Caco-2 (cell line): ENCODE data around the gene NECTIN1. TPM values are rescaled to one million over a fixed set of nuclear protein-coding genes. Genes with fewer than 3 reads are reported as not detected.

Experiments used
- BruUV-seq: library from RNA; stranded (reverse); fragments of 400-500 nt; replicated peaks from 2 replicates; lab custom pipeline; 2021; lab: Mats Ljungman, UMichigan
- CTCF ChIA-PET: fragments of 300-600 bp; sonication (Branson Sonifier 250); formaldehyde crosslinking; loops from one replicate; lab custom pipeline; 2022; ENCODE audit warnings: antibody characterized with exemption; lab: Charles Lee
- POLR2A ChIA-PET: fragments of 300-600 bp; sonication (Branson Sonifier 250); formaldehyde crosslinking; loops from one replicate; lab custom pipeline; 2022; ENCODE audit warnings: antibody characterized with exemption; lab: Charles Lee
- DNase-seq, 2 experiments: peaks; one replicate each; pipeline versions ENCODE4 v3.0.0 to v3.0.0-alpha.2; 2020 to 2022
- H3K27me3 ChIP-seq: replicated peaks from 2 replicates; pipeline ENCODE4 v1.6.0; 2011; ENCODE audit warnings: low read length; ENCODE audit not compliant: control insufficient read depth, insufficient read depth
- H3K36me3 ChIP-seq: 2 replicates; pipeline ENCODE4 v1.5.1; 2011; ENCODE audit warnings: low read length; ENCODE audit not compliant: control insufficient read depth, insufficient read depth
- H3K4me1 ChIP-seq: fragments of 250-450 bp; sonication (Bioruptor Pico); 2 replicates; pipeline ENCODE4 v1.5.1; 2020; ENCODE audit warnings: mild to moderate bottlenecking
- H3K4me3 ChIP-seq: 2 replicates; pipeline ENCODE4 v1.5.1; 2011; ENCODE audit warnings: low read depth, mild to moderate bottlenecking, control low read depth, low read length
- H3K9me3 ChIP-seq: fragments of 250-450 bp; sonication (Bioruptor Pico); 2 replicates; pipeline ENCODE4 v1.5.1; 2020; ENCODE audit warnings: mild to moderate bottlenecking, moderate library complexity
- H3K27ac Mint-ChIP-seq: one replicate; pipeline ENCODE4 v1.8.0; 2022; ENCODE audit warnings: mixed read lengths; ENCODE audit not compliant: unreplicated experiment
- H3K27me3 Mint-ChIP-seq: one replicate; pipeline ENCODE4 v1.8.0; 2022; ENCODE audit warnings: mixed read lengths; ENCODE audit not compliant: insufficient read depth, unreplicated experiment
- H3K36me3 Mint-ChIP-seq: one replicate; pipeline ENCODE4 v1.8.0; 2022; ENCODE audit warnings: mild to moderate bottlenecking, mixed read lengths; ENCODE audit not compliant: insufficient read depth, unreplicated experiment
- H3K4me1 Mint-ChIP-seq: one replicate; pipeline ENCODE4 v1.8.0; 2022; ENCODE audit warnings: low read depth, mixed read lengths; ENCODE audit not compliant: unreplicated experiment
- H3K4me3 Mint-ChIP-seq: one replicate; pipeline ENCODE4 v1.8.0; 2022; ENCODE audit warnings: mild to moderate bottlenecking, moderate library complexity, mixed read lengths; ENCODE audit not compliant: unreplicated experiment
- H3K9me3 Mint-ChIP-seq: one replicate; pipeline ENCODE4 v1.8.0; 2022; ENCODE audit warnings: mixed read lengths; ENCODE audit not compliant: unreplicated experiment
- intact Hi-C: fragments of 100-400 bp; cut with micrococcal nuclease; formaldehyde crosslinking; loops from one replicate; pipeline ENCODE4 v1.10.0; 2022; ENCODE audit not compliant: unreplicated experiment
- total RNA-seq: library from RNA; stranded (reverse); gene quantifications from 2 replicates; pipeline ENCODE4 v1.2.3, GENCODE V29; 2022
- TF ChIP-seq, protein P1 (sequence below), 2 experiments: fragments of 200-600 bp in 1 of 2; IDR thresholded peaks; 1 replicate in 1 of 2; 2 replicates in 1 of 2; pipeline versions ENCODE4 v1.5.1 to v1.8.0; 2011 to 2022; ENCODE audit warnings: antibody characterized with exemption in 1 of 2, control low read depth in 1 of 2, inconsistent platforms in 1 of 2, low read depth in 1 of 2, low read length in 1 of 2, mild to moderate bottlenecking in 1 of 2, moderate library complexity in 1 of 2; ENCODE audit not compliant: insufficient read depth in 1 of 2, severe bottlenecking in 1 of 2, unreplicated experiment in 1 of 2

The NECTIN1 gene
- total RNA-seq, 1 experiment from 2014 or later = 60.1 TPM

GRCh38 chr11:119663279-119663678 is 65.7 kb downstream of the NECTIN1 start:
- Histone ChIP-seq H3K4me1 (peaks cover 6% of the 10 kb centered on the region; the same call in 1 of the 2 replicates), H3K9me3 (no peaks in the 10 kb centered on the region), H3K27me3 (no peaks in the 10 kb centered on the region), H3K4me3 (no peak overlapping the region), H3K36me3 (0 out of 2 replicates have a peak, but pooled peaks cover 2% of the 10 kb centered on the region)
- ChIA-PET POLR2A (no interaction called here), CTCF (interaction anchor here (5.2 kb wide), 1 partner anchor 66 kb away, joined by 32 read pairs; the partner anchor contains the start of gene NECTIN1)
- BruUV-seq = TSS peak; percentile 9
- peaks cover 7% of the 10 kb centered on the region for H3K4me1 Mint-ChIP-seq
- H3K27me3 Mint-ChIP-seq = no peaks in the 10 kb centered on the region
- TF ChIP-seq, protein P1, sequence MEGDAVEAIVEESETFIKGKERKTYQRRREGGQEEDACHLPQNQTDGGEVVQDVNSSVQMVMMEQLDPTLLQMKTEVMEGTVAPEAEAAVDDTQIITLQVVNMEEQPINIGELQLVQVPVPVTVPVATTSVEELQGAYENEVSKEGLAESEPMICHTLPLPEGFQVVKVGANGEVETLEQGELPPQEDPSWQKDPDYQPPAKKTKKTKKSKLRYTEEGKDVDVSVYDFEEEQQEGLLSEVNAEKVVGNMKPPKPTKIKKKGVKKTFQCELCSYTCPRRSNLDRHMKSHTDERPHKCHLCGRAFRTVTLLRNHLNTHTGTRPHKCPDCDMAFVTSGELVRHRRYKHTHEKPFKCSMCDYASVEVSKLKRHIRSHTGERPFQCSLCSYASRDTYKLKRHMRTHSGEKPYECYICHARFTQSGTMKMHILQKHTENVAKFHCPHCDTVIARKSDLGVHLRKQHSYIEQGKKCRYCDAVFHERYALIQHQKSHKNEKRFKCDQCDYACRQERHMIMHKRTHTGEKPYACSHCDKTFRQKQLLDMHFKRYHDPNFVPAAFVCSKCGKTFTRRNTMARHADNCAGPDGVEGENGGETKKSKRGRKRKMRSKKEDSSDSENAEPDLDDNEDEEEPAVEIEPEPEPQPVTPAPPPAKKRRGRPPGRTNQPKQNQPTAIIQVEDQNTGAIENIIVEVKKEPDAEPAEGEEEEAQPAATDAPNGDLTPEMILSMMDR (IDR thresholded peaks at IDR 0.05; ENCODE audit: insufficient read depth in 1 of 2, low read depth in 1 of 2, low read length in 1 of 2, severe bottlenecking in 1 of 2, unreplicated experiment in 1 of 2) = no peak
- no peaks in the 10 kb centered on the region for H3K9me3 Mint-ChIP-seq
- no peak overlapping the region for H3K27ac Mint-ChIP-seq
- H3K4me3 Mint-ChIP-seq = no peak overlapping the region
- H3K36me3 Mint-ChIP-seq = peaks cover 4% of the 10 kb centered on the region
- no peak for DNase-seq
- intact Hi-C loops = loop anchor here (10.0 kb wide), 1 partner anchor 132 kb away; no protein-coding TSS in a partner anchor

- peaks cover 7% of the 10 kb centered on the region for H3K4me1 Mint-ChIP-seq
- Histone ChIP-seq H3K4me1 (peaks cover 2% of the 10 kb centered on the region; the same call in 1 of the 2 replicates), H3K4me3 (no peak overlapping the region), H3K36me3 (0 out of 2 replicates have a peak, but pooled peaks cover 2% of the 10 kb centered on the region), H3K27me3 (no peaks in the 10 kb centered on the region; the same call in 1 of the 2 replicates), H3K9me3 (no peaks in the 10 kb centered on the region)
- POLR2A ChIA-PET = no interaction called here
- CTCF ChIA-PET = interaction anchor here (1.0 kb wide), 1 partner anchor 68 kb away, joined by 4 read pairs; the partner anchor contains the start of gene NECTIN1
- H3K9me3 Mint-ChIP-seq = no peaks in the 10 kb centered on the region
- TF ChIP-seq, protein P1 (IDR thresholded peaks at IDR 0.05; ENCODE audit: insufficient read depth in 1 of 2, low read depth in 1 of 2, low read length in 1 of 2, severe bottlenecking in 1 of 2, unreplicated experiment in 1 of 2) = no peak
- intact Hi-C loops = loop anchor here (10.0 kb wide), 1 partner anchor 134 kb away; no protein-coding TSS in a partner anchor
- H3K27ac Mint-ChIP-seq = no peak overlapping the region
- no TSS peak for BruUV-seq
- no peak for DNase-seq
- peaks cover under 1% of the 10 kb centered on the region for H3K27me3 Mint-ChIP-seq
- no peak overlapping the region for H3K4me3 Mint-ChIP-seq
- no peaks in the 10 kb centered on the region for H3K36me3 Mint-ChIP-seq
Measured at GRCh38 chr11:119661226-119661625, 67.8 kb downstream of the NECTIN1 start.

DNA sequence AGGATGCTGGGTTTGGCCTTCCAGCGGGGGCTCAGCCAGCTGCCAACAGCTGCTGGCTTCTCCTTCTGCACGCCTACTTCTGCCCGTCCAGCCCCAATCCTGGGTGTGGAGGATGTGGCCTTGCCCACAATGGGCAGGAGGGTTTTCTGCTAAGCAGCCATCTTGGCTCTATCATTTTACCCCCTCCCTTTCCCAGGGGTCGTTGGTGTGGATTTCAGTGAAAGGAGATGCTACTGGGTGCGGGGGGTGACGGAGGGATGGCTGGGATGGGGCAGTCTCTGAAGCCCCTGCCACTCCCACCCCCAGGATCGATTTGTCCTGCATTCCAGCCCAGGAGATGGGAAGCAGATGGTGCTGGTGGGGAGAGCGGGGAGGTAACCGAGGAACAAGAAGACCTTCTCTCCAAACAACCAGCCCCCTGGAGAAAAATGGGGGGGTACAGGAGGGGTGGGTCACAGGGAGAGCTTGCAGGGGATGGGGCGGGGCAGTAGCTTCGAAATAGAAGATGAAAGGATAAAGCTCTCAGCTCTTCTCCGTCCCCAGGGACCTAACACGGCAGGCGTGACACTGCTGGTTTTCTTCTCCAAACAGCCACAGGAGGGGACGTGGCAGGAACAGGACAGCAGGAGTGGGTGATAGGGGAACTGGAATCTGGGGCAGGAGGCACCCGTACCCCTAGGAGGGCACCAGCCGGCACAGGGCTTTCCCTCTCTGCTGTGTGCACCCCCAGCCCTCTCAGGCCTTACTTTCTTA is 68.9 kb downstream of the NECTIN1 start:
- Histone ChIP-seq H3K27me3 (no peaks in the 10 kb centered on the region; the same call in 1 of the 2 replicates), H3K36me3 (no peaks in the 10 kb centered on the region), H3K4me3 (no peak overlapping the region), H3K4me1 (peaks cover 2% of the 10 kb centered on the region; the same call in 1 of the 2 replicates), H3K9me3 (no peaks in the 10 kb centered on the region)
- H3K36me3 Mint-ChIP-seq = no peaks in the 10 kb centered on the region
- intact Hi-C loops = loop anchor here (10.0 kb wide), 1 partner anchor 135 kb away; no protein-coding TSS in a partner anchor
- no peaks in the 10 kb centered on the region for H3K9me3 Mint-ChIP-seq
- no peak for DNase-seq
- peaks cover 2% of the 10 kb centered on the region for H3K27me3 Mint-ChIP-seq
- H3K27ac Mint-ChIP-seq = no peak overlapping the region
- H3K4me1 Mint-ChIP-seq = peaks cover 7% of the 10 kb centered on the region
- POLR2A ChIA-PET = no interaction called here
- BruUV-seq = no TSS peak
- no peak overlapping the region for H3K4me3 Mint-ChIP-seq
- TF ChIP-seq, protein P1 (IDR thresholded peaks at IDR 0.05; ENCODE audit: insufficient read depth in 1 of 2, low read depth in 1 of 2, low read length in 1 of 2, severe bottlenecking in 1 of 2, unreplicated experiment in 1 of 2) = no peak
- CTCF ChIA-PET = no interaction called here
